Vagina (tissue), 2 donors: Measurements from ENCODE around the gene NFAM1. TPM values are rescaled to one million over a fixed set of nuclear protein-coding genes. Genes with fewer than 3 reads are reported as not detected.
A peak's percentile ranks its signal among the peaks of the same experiment; 100 is the strongest.

Experiments used
- DNase-seq, 2 donors: peaks; one replicate each; pipeline ENCODE4 v3.0.0-alpha.2; 2017; ENCODE audit errors: extremely low spot score in 2 of 2
- H3K27ac ChIP-seq: fragments of 200-600 bp; sonication (generic); one replicate; pipeline ENCODE4 v1.5.1; 2019
- H3K27me3 ChIP-seq: fragments of 200-600 bp; sonication (generic); one replicate; pipeline ENCODE4 v1.5.1; 2019
- H3K36me3 ChIP-seq, 2 donors: fragments of 200-600 bp; sonication (generic); one replicate each; pipeline ENCODE4 v1.5.1; 2017 to 2019
- H3K4me1 ChIP-seq: fragments of 200-600 bp; sonication (generic); one replicate; pipeline ENCODE4 v1.5.1; 2019
- H3K4me3 ChIP-seq, 2 donors: fragments of 200-600 bp; sonication (generic); 1 replicate in 1 of 2; 2 replicates in 1 of 2; pipeline ENCODE4 v1.5.1; 2016 to 2019
- H3K9me3 ChIP-seq: fragments of 200-600 bp; sonication (generic); one replicate; pipeline ENCODE4 v1.5.1; 2019
- CTCF ChIP-seq, 3 experiments: fragments of 450-650 bp in 2 of 3; fragments of 200-600 bp in 1 of 3; sonication (generic) in 1 of 3; IDR thresholded peaks; one replicate each; pipeline ENCODE4 v1.5.1; 2017 to 2019; ENCODE audit warnings: antibody characterized with exemption in 3 of 3, mild to moderate bottlenecking in 2 of 3, moderate library complexity in 2 of 3
- POLR2A ChIP-seq, 2 donors: fragments of 450-650 bp; IDR thresholded peaks; one replicate each; pipeline ENCODE4 v1.6.1; 2017; ENCODE audit warnings: antibody characterized with exemption in 2 of 2, mild to moderate bottlenecking in 2 of 2, moderate library complexity in 2 of 2
- POLR2AphosphoS5 ChIP-seq, 2 donors: sonication (generic); formaldehyde crosslinking; IDR thresholded peaks; one replicate each; pipeline ENCODE4 v1.9.0; 2017; ENCODE audit warnings: antibody characterized with exemption in 2 of 2, mild to moderate bottlenecking in 2 of 2, low read depth in 1 of 2; ENCODE audit not compliant: insufficient read depth in 1 of 2
- intact Hi-C: fragments of 100-400 bp; cut with DNase I; formaldehyde crosslinking; loops from one replicate; pipeline ENCODE4 v1.15.1; 2023
- total RNA-seq: library from RNA; depleted of rRNA; stranded (reverse); fragments of >200 nt; gene quantifications from one replicate; pipeline ENCODE4 v1.2.3, GENCODE V29; 2016

The NFAM1 gene
- total RNA-seq, 1 donor from 2014 or later: 1.7 TPM

GRCh38 chr22:42342426-42343120, 89.6 kb downstream of the NFAM1 start:
- Histone ChIP-seq H3K4me3 (peak overlapping the region; percentile 40 to 49), H3K4me1 (peaks cover 24% of the 10 kb centered on the region), H3K27ac (no peak overlapping the region), H3K36me3 (no peaks in the 10 kb centered on the region), H3K9me3 (no peaks in the 10 kb centered on the region), H3K27me3 (no peaks in the 10 kb centered on the region)
- no peak for TF ChIP-seq POLR2AphosphoS5 (IDR thresholded peaks at IDR 0.05; ENCODE audit: insufficient read depth in 1 of 2, low read depth in 1 of 2)
- TF ChIP-seq POLR2A (IDR thresholded peaks at IDR 0.05): no peak
- no peak for TF ChIP-seq CTCF (IDR thresholded peaks at IDR 0.05)
- no peak for DNase-seq
- intact Hi-C loops: no loop called here

GRCh38 chr22:42341779-42342178, 90.4 kb downstream of the NFAM1 start:
- Histone ChIP-seq H3K27ac (no peak overlapping the region), H3K4me1 (peaks cover 24% of the 10 kb centered on the region), H3K4me3 (no peak overlapping the region), H3K36me3 (no peaks in the 10 kb centered on the region), H3K9me3 (no peaks in the 10 kb centered on the region), H3K27me3 (no peaks in the 10 kb centered on the region)
- no peak for DNase-seq
- intact Hi-C loops: no loop called here
- TF ChIP-seq CTCF (IDR thresholded peaks at IDR 0.05): no peak
- no peak for TF ChIP-seq POLR2A (IDR thresholded peaks at IDR 0.05)

- DNase-seq: no peak
- peak overlapping the region in 1 of 2 donors; percentile 26 for H3K4me3 ChIP-seq
- intact Hi-C loops: no loop called here
- H3K4me1 ChIP-seq: peaks cover 31% of the 10 kb centered on the region
- no peak overlapping the region for H3K27ac ChIP-seq
- H3K9me3 ChIP-seq: no peaks in the 10 kb centered on the region
- no peak for TF ChIP-seq POLR2AphosphoS5 (IDR thresholded peaks at IDR 0.05; ENCODE audit: insufficient read depth in 1 of 2, low read depth in 1 of 2)
- no peak for TF ChIP-seq POLR2A (IDR thresholded peaks at IDR 0.05)
- no peak for TF ChIP-seq CTCF (IDR thresholded peaks at IDR 0.05)
- H3K36me3 ChIP-seq: no peaks in the 10 kb centered on the region
- H3K27me3 ChIP-seq: no peaks in the 10 kb centered on the region
Measured at GRCh38 chr22:42340829-42341383, 91.3 kb downstream of the NFAM1 start.

GRCh38 chr22:42340150-42340549, 92.1 kb downstream of the NFAM1 start:
- no peak for TF ChIP-seq POLR2AphosphoS5 (IDR thresholded peaks at IDR 0.05; ENCODE audit: insufficient read depth in 1 of 2, low read depth in 1 of 2)
- TF ChIP-seq POLR2A (IDR thresholded peaks at IDR 0.05): no peak
- TF ChIP-seq CTCF (IDR thresholded peaks at IDR 0.05): no peak
- no peak for DNase-seq
- intact Hi-C loops: no loop called here
- peaks cover 38% of the 10 kb centered on the region for H3K4me1 ChIP-seq
- no peaks in the 10 kb centered on the region for H3K27me3 ChIP-seq
- H3K36me3 ChIP-seq: no peaks in the 10 kb centered on the region
- no peaks in the 10 kb centered on the region for H3K9me3 ChIP-seq
- H3K4me3 ChIP-seq: no peak overlapping the region
- no peak overlapping the region for H3K27ac ChIP-seq

- no peak for TF ChIP-seq CTCF (IDR thresholded peaks at IDR 0.05)
- no peak for TF ChIP-seq POLR2AphosphoS5 (IDR thresholded peaks at IDR 0.05; ENCODE audit: insufficient read depth in 1 of 2, low read depth in 1 of 2)
- TF ChIP-seq POLR2A (IDR thresholded peaks at IDR 0.05): no peak
- no peaks in the 10 kb centered on the region for H3K27me3 ChIP-seq
- intact Hi-C loops: no loop called here
- no peak overlapping the region for H3K4me3 ChIP-seq
- H3K27ac ChIP-seq: no peak overlapping the region
- DNase-seq: no peak
- no peaks in the 10 kb centered on the region for H3K9me3 ChIP-seq
- peaks cover 25% of the 10 kb centered on the region for H3K4me1 ChIP-seq
- no peaks in the 10 kb centered on the region for H3K36me3 ChIP-seq
Measured at GRCh38 chr22:42338479-42338878, 93.7 kb downstream of the NFAM1 start.
